HG02571 (cell line): ENCODE results near the gene NABP2.
A peak's percentile ranks its signal among the peaks of the same experiment; 100 is the strongest.

ENCODE experiments used
- ATAC-seq: cut with Tn5 transposase; IDR thresholded peaks from one replicate; pipeline ENCODE4 v1.9.1; 2021; ENCODE audit warnings: mild to moderate bottlenecking, moderate library complexity; ENCODE audit not compliant: unreplicated experiment

The NABP2 gene

DNA sequence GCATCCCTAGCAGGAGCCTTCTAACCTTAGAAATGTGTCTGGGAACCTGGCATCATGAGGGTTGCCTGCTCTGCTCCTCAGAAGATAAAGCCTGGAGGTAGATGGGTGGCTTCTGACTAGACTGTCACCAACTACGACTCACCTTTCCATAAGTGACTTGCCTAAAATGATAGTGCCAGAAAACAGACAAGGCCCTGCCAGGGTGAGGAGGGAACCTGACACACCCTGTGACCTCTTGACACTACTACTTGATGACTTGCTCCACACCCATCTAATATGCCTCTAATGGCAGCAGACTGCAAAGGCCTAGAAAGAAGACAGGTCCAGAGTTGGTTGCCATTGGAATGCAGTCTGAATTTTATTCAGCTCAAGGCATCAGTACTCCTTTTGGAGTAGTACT lies 11.8 kb upstream of the NABP2 start:
- no peak for ATAC-seq

DNA sequence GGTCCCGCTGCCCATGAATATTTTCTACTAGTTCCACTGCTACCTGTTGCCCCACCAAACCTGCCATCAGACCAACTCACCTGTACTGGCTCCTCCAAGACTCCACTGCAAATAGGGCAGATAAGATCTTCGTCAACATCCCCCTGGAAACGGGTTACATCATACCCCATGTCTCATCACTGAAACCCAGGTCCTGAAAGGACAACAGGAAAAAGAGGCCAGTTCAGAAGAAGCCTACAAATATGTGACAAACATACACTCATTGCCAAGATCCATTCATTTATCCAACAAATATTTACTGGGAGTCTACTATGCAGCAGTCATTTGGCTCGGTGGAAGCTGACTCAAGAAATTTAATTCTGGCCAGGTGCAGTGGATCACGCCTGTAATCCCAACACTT lies 10.3 kb upstream of the NABP2 start:
- ATAC-seq: no peak

DNA sequence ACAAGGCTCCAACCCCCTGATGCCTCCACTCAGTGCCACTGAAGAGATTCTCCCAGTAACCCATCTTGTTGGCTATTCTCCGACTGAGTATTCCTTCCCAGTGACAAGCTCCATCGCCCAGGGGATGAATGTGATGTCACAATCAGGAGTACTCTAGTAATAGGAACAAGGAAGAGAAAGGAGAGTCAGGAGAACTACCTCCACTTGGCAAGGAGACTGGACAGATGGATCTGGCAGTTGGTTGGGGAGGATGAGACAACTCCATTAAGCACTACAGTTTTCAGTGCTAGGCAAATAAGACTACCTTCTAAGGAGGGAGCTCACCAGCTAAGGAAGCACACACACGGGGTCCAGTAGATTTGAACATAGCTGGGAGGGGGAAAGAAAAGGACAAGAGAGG lies 7.7 kb upstream of the NABP2 start:
- ATAC-seq: no peak

DNA sequence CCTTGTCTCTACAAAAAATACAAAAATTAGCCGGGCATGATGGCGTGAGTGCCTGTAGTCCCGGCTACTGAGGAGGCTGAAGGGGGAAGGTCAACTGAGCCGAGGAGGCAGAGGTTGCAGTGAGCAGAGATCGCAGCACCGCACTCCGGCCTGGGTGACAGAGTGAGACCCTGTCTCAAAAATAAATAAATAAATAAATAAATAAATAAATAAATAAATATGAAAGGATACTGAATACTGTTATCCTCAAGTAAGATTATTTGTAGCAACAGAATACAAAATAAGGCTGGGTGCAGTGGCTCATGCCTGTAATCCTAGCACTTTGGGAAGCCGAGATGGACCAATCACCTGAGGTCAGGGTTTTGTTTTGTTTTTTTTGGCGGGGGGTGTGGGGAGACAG lies 4.3 kb upstream of the NABP2 start:
- ATAC-seq: no peak

DNA sequence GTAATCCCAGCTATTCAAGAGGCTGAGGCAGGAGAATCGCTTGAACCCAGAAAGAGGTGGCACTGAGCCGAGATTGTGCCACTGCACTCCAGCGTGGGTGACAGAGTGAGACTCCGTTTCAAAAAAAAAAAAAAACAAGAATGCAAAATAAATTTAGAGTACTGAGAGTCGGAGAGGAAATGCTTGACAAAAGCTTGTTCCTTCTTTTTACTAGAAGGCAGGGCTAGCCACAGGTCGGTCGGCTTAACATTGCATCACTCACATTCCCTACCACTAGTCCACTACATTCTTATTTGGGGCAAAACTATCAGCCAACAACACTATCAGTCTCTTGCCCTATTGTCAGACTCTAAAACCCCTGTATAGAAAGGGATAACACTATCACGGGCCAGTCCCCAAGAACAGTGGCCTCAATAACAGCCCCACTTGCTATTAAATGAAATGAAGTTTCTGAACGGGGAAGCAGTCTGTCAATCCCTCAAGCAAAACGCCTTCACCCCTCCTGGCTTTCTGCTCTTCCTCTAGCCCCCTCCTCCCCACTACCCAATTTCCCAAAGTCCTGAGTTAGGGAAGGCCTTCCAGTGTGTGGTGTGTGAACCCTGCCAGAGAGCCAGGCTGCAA lies 3.4 kb upstream of the NABP2 start:
- no peak for ATAC-seq

DNA sequence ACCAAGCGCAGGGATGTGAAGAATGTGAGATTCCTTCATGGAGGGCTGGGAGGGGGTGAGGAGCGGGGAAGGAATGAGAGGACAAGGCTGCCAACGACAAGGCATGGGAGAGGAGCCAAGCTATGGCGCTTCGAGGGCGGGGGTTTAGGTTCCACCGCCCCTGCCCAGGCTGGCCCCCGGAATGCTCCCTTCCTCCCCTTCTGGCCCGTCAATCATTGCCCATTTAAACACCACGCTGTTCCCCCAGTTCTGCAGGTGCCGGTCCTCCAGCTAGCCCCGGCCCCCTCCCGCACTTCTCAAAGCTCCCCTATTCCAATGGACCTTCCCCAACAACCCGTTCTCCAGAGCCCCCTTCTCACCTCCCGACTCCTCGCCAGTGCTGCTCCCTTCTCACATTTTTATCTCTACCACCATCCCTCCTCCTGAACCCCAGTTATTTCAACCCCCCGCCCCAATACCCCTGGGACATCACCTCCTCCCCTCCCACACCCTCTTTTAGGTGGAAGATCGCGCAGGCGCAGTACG lies 2.8 kb upstream of the NABP2 start:
- ATAC-seq: peak; percentile 18

DNA sequence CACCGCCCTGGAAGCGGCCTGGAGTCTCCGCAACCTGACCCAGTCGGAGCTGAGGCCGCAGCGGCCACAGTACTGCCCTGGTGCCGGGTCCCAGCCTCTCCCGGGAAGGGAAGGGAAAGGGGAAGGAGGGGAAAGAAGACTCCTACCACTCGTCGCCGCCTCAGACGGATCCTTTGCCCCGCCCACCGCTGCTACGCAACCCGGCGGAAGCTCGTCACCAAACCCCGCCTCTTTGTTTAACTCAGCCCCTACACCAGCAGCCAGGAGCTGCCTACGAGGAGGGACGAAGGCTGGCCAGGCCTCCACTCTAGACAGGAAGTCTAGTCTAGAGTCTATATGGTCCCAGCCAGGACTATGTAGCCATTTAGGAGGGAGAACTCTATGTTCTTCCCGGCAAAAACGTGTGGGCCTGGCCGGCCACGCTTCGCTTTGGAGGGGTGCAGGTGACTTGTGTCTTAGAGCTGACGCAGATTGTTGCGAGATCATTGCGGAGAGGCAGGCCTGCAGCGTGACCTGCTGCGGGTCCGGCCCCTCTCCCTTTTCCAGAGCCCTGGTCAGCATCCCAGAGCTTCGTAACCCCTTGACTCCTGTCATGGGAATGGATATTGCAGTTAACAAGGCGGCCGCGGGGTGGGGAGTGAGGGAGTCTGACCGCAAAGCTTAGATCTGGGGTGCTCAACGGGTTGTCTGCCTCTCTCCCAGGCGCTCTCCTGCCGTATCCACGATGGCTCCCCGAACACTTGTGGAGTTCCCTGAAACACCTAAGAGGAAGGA lies 2.2 kb upstream of the NABP2 start, which contains the start of gene RNF41:
TSS of gene RNF41 (minus strand) at position 166 of the 774 bp plus-strand sequence. CDS start 7,875 bp downstream, outside the sequence.
- ATAC-seq: peak; percentile 74

DNA sequence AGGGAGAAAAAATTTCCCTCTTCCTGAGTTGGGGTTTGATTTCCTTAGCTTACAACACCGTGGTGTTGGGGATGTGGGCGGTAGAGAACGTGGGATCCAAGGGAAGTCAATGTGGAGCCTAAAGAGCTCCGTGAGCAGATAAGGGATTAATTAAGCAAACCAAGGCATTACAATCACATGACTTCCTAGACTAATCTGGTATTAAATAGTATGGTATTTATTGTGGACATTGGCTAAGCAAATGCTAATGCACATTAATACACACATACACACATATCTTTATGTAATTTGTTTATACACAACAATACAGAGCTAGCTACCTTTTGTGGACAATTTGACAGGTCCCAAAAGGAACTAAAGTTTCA lies 1.6 kb upstream of the NABP2 start:
- no peak for ATAC-seq

DNA sequence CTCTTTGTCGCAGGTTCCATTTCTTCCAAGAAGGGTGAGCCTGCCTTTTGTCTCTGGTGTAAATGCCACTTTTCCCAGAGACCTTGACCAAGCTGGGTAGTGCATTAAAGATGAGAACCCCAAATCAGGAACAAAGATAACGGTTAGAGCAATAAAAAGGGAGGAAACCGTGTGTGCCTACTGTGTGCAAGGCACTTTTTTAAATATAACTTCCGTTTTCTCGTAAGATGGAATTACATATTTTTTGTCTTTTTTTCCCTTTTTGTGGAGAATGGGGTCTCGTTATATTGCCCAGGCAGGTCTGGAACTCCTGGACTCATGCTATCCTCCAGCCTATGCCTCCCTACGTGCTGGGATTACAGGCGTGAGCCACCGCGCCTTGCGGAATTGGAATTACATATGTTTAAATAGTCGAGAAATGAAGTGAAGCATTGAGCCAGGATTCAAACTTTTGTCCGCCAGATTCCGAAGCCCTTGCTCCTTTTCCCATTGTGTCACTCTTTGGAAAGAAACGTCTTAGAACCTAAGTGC lies 506 bp upstream of the NABP2 start:
- no peak for ATAC-seq

DNA sequence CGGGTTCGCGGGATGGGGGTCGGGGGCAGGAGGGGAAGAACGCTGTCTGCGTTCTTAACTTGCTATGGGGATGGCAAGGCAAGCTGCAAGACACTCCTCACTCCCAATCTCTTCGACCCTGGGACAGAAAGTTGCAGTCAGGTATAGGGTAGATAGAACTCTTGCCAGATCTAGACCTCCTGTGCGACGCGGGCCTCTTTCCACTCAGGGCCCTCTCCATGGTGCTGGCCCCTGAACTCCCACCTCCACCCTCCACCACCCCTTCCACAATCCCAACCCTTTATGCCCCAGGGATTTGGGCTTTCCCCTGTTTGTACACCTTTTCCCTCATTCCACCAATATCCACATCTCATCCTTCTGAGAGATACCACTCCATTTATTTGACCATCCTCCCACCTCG lies 812 bp downstream of the NABP2 start:
- no peak for ATAC-seq

DNA sequence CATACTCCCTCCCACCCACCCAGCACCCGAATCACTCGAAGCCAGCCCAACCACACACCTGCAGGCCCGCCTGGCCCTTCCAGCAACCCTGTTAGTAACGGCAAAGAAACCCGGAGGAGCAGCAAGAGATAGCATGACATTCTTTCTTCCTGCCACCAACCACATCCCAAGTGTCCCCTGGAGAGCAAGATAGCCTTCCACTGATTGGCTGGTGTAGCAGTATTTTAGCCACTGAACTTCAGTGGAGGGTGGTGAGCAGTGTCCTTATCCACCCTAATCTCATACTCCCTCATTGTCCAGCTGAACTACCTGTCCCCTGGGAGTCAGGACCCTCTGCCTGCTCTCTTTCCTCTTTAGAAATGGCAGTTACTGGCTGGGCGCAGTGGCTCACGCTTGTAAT lies 4.9 kb downstream of the NABP2 start:
- no peak for ATAC-seq

DNA sequence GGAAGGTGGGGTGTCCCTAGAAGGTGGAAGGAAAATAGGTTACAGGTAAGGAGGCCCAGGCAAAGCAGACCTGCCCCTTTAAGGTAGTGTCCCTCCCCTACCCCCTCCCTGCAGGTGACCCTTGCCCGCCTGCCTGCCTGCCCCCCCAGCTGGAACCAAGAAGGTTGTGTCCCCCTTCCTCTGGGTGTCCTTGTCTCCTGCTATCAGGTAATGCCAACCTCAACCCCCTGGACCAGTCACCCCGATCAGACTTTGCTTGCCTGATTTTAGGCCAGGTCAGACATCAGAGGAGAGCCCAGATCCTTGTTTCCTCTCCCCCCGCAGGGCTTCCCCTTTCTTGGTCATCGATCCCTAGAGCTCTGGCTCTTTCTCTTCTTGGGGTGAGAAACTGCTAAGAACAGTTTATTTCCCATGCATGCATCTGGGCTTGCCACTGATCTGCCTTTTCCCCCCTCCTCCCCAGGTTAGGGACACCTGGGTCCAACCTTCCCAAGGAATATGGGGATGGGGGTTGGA lies 5.8 kb downstream of the NABP2 start, which contains the start of gene SLC39A5:
TSS of gene SLC39A5 (plus strand) at position 136 of the 516 bp plus-strand sequence. CDS start 1,224 bp downstream, outside the sequence.
- ATAC-seq: no peak

DNA sequence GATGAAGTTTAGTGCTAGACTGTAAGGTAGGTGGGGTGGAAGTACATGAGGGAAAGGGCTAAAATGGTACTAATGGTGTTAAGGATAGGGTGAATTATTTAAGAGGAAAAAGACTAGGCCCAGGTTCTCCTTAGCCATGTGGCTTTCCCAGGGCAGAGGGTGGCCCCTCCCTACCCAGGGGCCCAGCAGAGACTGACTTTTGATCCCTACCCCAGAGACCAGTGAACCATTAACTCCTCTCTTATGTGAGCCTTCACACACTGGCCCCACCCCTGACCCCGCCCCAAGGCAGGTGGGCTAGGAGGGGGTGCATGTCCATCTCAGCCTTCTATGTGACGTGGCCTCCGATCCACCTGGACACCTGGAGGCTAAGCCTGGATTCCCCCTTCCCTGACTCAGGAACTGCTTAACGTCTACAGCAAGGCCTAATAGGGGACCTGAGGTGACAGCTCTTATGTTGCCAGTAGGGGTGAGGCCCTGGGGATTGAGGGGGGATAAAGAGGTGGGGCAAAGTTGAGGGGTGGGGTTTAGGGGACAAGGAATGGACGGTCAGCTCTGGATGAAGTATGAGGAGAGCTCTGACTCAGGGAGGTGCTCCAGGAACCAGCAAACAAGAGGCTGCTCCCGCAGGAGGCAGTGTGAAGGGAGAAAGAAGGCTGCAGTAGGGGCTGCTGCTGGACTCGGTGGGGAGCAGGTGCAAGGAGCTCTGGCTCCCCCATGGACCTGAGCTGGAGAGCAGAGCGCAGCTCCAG lies 6.5 kb downstream of the NABP2 start:
- ATAC-seq: no peak

DNA sequence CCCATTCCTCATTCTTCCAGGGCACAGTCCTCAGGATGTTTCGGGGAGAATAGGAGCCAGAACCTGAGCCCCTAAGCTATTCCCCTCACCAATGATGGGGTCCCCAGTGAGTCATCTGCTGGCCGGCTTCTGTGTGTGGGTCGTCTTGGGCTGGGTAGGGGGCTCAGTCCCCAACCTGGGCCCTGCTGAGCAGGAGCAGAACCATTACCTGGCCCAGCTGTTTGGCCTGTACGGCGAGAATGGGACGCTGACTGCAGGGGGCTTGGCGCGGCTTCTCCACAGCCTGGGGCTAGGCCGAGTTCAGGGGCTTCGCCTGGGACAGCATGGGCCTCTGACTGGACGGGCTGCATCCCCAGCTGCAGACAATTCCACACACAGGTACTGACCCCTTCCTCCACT lies 7.0 kb downstream of the NABP2 start:
- ATAC-seq: no peak

DNA sequence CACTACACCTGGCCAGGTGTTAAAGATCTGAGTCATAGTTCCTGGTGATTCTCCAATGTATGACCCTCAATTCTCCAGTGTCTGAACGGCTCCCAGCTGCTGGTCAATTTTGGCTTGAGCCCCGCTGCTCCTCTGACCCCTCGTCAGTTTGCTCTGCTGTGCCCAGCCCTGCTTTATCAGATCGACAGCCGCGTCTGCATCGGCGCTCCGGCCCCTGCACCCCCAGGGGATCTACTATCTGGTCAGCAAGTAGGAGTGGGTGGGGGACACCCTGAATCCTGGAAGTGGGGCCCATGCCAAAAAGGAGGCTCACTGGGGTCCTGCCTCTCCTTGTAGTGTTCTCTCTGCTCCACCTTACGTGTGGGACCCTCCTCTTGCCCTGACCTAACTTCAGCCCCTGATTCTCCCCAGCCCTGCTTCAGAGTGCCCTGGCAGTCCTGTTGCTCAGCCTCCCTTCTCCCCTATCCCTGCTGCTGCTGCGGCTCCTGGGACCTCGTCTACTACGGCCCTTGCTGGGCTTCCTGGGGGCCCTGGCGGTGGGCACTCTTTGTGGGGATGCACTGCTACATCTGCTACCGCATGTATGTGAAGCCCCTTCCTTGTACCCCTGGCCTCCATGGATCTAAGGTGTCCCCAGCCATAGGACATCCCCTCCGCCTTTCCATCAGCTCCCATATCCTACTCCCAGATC lies 10.7 kb downstream of the NABP2 start:
- ATAC-seq: no peak

DNA sequence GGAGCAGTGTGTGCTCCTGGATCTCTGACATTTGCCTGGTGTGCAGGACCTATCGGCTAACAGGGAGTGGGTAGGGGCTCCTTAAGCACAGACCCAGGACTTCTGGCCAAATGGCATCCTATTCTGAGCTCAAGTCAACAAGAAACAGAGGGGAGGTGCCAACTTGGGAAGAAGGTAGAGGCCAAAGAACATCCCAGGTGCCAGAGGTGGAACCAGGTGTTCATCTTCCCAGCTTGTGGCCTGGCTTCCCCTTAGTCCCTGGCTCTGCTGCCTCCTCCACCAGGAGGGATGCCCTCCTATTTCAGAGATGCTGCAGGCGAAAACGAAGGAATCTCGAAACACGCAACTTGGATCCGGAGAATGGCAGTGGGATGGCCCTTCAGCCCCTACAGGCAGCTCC lies 11.9 kb downstream of the NABP2 start:
- no peak for ATAC-seq

DNA sequence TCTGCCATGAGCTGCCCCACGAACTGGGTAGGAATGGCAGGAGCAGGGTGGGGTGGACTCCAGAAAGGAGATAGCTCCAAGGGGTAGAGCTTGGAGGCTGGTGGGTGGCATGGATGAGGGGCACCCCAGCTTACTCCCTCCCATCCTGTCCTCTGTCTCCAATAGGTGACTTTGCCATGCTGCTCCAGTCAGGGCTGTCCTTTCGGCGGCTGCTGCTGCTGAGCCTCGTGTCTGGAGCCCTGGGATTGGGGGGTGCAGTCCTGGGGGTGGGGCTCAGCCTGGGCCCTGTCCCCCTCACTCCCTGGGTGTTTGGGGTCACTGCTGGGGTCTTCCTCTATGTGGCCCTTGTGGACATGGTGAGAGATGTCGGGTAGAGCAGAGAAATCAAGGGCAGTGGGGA lies 12.8 kb downstream of the NABP2 start:
- ATAC-seq: no peak

DNA sequence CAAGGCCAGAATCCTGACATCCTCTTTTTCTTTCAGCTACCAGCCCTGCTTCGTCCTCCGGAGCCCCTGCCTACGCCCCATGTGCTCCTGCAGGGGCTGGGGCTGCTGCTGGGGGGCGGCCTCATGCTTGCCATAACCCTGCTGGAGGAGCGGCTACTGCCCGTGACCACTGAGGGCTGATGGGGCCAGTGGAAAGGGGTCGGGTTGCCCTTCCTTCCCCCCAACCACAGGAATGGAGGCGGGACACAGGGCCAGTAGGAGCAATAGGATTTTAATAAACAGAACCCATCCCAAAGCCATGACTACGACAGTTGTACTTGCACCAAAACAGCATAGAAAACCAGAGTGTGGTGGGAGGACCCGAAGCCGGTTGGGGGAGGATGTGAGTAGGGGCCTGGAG lies 13.4 kb downstream of the NABP2 start:
- no peak for ATAC-seq

DNA sequence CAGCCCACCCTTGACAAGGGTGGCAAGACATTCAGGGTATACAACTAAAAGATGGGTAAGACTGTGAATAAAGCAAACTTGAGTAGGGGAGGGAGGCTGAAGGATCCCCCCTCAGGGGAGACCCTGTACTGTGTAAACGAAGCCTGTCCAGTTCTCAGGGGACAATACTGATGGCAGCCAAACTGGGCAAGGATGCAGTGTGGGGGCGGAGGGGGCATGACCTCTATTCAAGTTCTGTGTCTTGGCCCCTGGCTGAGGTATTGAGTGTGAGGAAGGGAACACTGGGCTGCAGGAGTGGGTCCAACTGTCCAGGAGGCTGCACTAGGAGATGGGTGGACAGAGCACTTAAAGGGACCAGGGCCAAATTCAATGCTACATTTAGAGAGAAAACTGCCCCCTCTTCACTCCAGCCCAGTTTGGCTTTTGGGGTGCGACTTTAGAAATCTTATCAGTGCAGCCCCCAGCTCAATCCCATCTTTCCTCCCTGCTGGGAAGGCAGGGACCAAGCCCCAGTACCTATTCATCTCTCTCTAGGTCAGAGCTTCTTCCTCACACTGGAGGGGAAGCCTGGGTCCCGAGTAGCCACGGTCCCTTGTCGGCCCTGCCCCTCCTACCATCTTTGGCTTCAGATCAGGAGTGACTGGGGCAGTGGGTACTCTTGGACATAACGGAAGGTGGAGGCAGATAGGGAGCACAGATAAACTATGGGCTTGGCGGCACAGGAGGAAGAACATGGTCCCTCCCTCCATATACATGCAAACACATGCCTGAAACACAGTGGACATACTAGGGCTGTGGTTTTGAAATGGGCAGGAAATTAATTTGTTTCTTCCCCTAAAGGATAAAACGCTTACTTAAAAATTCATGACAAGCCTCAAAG lies 17.5 kb downstream of the NABP2 start:
- no peak for ATAC-seq

DNA sequence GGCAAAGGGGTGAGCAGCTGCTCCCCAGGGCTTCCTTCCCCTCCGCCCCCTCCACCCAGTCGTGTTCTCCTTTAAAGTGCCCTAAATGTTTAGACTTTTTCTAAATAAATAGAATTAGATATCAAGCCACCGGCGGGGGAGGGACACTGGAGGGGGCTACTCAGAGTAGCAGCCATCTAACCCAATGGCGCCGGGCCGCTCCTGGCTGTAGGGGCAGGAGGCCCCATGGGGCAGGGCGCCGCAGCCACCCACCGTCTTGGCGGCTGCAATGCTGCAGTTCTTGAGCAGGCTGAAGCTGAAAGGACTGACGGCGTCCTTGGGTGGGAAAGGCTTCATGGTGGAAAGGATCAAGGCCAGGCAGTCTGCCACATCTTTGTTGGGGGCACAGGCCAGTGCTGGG lies 18.8 kb downstream of the NABP2 start:
- no peak for ATAC-seq
